Measurements from ENCODE around the gene PTPRD. TPM values are rescaled to one million over a fixed set of nuclear protein-coding genes. Genes with fewer than 3 reads are reported as not detected.
A peak's percentile ranks its signal among the peaks of the same experiment; 100 is the strongest.

The PTPRD gene
- total and polyA plus RNA-seq, 2 experiments from 2014 or later: 11.5 to 58.0 TPM

DNA sequence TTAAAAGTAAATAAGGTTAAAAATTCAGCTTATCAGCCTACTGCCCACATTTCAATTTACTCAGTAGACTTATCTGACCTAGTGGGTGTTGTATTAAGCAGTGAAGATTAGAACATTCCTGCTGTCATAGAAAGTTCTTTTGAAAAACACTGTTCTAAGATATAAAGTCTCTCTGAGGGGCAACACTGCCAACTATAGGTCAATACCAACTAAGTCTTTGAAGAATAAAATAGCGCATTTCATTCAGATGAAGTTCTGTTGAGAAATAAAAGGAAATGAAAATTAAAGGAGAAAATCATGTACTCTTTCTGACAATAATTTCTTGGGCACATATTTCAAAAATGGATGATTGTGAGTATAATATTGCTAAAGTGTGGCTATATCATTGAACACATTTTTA, 86.8 kb downstream of the PTPRD start:
- no peaks in the 10 kb centered on the region for H3K36me3 Mint-ChIP-seq (ENCODE audit: low read depth)
- H2AFZ ChIP-seq: no peak overlapping the region
- ATAC-seq: no peak

DNA sequence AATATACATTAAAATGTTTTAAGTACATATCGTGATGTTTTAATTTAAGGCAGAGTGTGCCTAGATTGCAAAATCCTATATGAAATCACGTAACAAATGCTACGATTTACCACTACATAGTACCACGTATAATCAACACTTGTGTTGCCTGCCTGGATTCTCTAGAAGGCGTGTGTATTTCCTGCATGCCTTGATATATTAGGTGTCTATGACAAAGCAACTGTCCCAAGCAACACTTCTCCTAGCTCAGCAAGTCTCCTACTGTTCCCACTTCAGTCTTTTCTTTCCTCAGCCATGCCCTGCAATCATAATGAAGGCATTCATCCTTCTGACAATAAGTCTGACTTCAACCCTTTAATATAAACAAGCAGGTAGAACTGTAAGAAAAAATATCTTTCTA, 89.6 kb downstream of the PTPRD start:
- no peaks in the 10 kb centered on the region for H3K36me3 Mint-ChIP-seq (ENCODE audit: low read depth)
- Histone ChIP-seq H3K27me3 (ENCODE audit: insufficient read depth) (no peaks in the 10 kb centered on the region), H4K20me1 (replicated peaks; ENCODE audit: insufficient read depth) (no peaks in the 10 kb centered on the region), H3K4me2 (no peak overlapping the region), H3F3A (replicated peaks; ENCODE audit: low read depth) (no peaks in the 10 kb centered on the region), H2AFZ (no peak overlapping the region), H3K36me3 (ENCODE audit: insufficient read depth) (no peaks in the 10 kb centered on the region), H3K79me2 (replicated peaks; ENCODE audit: insufficient read depth) (no peaks in the 10 kb centered on the region), H3K27ac (ENCODE audit: low read depth) (no peak overlapping the region), H3K4me3 (no peak overlapping the region), H3K4me1 (ENCODE audit: insufficient read depth) (no peaks in the 10 kb centered on the region; the same call in 1 of the 2 replicates), H3K9me2 (ENCODE audit: insufficient read depth) (no peaks in the 10 kb centered on the region)
- no peak for DNase-seq (ENCODE audit: low spot score)
- H3K4me3 Mint-ChIP-seq: no peak overlapping the region
- no peak overlapping the region for H3K27ac Mint-ChIP-seq
- ATAC-seq: no peak
- no peaks in the 10 kb centered on the region; the same call in 2 of the 3 replicates for H3K9me3 Mint-ChIP-seq
- H3K4me1 Mint-ChIP-seq: no peaks in the 10 kb centered on the region
- H3K27me3 Mint-ChIP-seq (ENCODE audit: insufficient read depth, low read depth, poor library complexity): no peaks in the 10 kb centered on the region
- TF ChIP-seq, protein P1, sequence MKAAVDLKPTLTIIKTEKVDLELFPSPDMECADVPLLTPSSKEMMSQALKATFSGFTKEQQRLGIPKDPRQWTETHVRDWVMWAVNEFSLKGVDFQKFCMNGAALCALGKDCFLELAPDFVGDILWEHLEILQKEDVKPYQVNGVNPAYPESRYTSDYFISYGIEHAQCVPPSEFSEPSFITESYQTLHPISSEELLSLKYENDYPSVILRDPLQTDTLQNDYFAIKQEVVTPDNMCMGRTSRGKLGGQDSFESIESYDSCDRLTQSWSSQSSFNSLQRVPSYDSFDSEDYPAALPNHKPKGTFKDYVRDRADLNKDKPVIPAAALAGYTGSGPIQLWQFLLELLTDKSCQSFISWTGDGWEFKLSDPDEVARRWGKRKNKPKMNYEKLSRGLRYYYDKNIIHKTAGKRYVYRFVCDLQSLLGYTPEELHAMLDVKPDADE (IDR thresholded peaks at IDR 0.05): no peak
- no peak for TF ChIP-seq JUNB (IDR thresholded peaks at IDR 0.05; ENCODE audit: unreplicated experiment)
- TF ChIP-seq CREB1 (CRISPR knock-in tag; IDR thresholded peaks at IDR 0.05; ENCODE audit: low read depth): no peak
- no peak for TF ChIP-seq NANOG (IDR thresholded peaks at IDR 0.05; ENCODE audit: borderline replicate concordance)
- TF ChIP-seq ZNF114 (CRISPR knock-in tag; IDR thresholded peaks at IDR 0.05): no peak
- no peak for TF ChIP-seq ZNF331 (CRISPR knock-in tag; IDR thresholded peaks at IDR 0.05; ENCODE audit: low read depth)
- TF ChIP-seq, protein P2, sequence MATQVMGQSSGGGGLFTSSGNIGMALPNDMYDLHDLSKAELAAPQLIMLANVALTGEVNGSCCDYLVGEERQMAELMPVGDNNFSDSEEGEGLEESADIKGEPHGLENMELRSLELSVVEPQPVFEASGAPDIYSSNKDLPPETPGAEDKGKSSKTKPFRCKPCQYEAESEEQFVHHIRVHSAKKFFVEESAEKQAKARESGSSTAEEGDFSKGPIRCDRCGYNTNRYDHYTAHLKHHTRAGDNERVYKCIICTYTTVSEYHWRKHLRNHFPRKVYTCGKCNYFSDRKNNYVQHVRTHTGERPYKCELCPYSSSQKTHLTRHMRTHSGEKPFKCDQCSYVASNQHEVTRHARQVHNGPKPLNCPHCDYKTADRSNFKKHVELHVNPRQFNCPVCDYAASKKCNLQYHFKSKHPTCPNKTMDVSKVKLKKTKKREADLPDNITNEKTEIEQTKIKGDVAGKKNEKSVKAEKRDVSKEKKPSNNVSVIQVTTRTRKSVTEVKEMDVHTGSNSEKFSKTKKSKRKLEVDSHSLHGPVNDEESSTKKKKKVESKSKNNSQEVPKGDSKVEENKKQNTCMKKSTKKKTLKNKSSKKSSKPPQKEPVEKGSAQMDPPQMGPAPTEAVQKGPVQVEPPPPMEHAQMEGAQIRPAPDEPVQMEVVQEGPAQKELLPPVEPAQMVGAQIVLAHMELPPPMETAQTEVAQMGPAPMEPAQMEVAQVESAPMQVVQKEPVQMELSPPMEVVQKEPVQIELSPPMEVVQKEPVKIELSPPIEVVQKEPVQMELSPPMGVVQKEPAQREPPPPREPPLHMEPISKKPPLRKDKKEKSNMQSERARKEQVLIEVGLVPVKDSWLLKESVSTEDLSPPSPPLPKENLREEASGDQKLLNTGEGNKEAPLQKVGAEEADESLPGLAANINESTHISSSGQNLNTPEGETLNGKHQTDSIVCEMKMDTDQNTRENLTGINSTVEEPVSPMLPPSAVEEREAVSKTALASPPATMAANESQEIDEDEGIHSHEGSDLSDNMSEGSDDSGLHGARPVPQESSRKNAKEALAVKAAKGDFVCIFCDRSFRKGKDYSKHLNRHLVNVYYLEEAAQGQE (IDR thresholded peaks at IDR 0.05; ENCODE audit: unreplicated experiment): no peak
- no peak for TF ChIP-seq EZH2phosphoT487 (IDR thresholded peaks at IDR 0.05; ENCODE audit: unreplicated experiment)

More for the DNA sequence above, 86.8 kb downstream of the PTPRD start:
- TF ChIP-seq CREB1 (CRISPR knock-in tag; IDR thresholded peaks at IDR 0.05; ENCODE audit: low read depth): no peak
- TF ChIP-seq, protein P3, sequence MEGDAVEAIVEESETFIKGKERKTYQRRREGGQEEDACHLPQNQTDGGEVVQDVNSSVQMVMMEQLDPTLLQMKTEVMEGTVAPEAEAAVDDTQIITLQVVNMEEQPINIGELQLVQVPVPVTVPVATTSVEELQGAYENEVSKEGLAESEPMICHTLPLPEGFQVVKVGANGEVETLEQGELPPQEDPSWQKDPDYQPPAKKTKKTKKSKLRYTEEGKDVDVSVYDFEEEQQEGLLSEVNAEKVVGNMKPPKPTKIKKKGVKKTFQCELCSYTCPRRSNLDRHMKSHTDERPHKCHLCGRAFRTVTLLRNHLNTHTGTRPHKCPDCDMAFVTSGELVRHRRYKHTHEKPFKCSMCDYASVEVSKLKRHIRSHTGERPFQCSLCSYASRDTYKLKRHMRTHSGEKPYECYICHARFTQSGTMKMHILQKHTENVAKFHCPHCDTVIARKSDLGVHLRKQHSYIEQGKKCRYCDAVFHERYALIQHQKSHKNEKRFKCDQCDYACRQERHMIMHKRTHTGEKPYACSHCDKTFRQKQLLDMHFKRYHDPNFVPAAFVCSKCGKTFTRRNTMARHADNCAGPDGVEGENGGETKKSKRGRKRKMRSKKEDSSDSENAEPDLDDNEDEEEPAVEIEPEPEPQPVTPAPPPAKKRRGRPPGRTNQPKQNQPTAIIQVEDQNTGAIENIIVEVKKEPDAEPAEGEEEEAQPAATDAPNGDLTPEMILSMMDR (conservative IDR thresholded peaks at IDR 0.05; ENCODE audit: low read depth in 2 of 2): peak in 1 of 2 experiments; percentile 70; a peak in 3 of 4 replicates
- Histone ChIP-seq H3K4me1 (ENCODE audit: insufficient read depth) (no peaks in the 10 kb centered on the region; the same call in 1 of the 2 replicates), H3K4me3 (no peak overlapping the region), H3K4me2 (no peak overlapping the region), H3K27me3 (ENCODE audit: insufficient read depth) (no peaks in the 10 kb centered on the region), H3K9me2 (ENCODE audit: insufficient read depth) (no peaks in the 10 kb centered on the region), H3K79me2 (replicated peaks; ENCODE audit: insufficient read depth) (no peaks in the 10 kb centered on the region), H3K36me3 (ENCODE audit: insufficient read depth) (no peaks in the 10 kb centered on the region), H3K27ac (ENCODE audit: low read depth) (no peak overlapping the region), H3F3A (replicated peaks; ENCODE audit: low read depth) (no peaks in the 10 kb centered on the region), H4K20me1 (replicated peaks; ENCODE audit: insufficient read depth) (no peaks in the 10 kb centered on the region)
- Mint-ChIP-seq H3K27me3 (ENCODE audit: insufficient read depth, low read depth, poor library complexity) (no peaks in the 10 kb centered on the region), H3K4me3 (no peak overlapping the region), H3K27ac (no peak overlapping the region), H3K4me1 (no peaks in the 10 kb centered on the region), H3K9me3 (no peaks in the 10 kb centered on the region)
- peak; percentile 41 for DNase-seq (ENCODE audit: low spot score)
